HG03558 (cell line): ENCODE data around the gene NCAPD3.
"Not testable (repeated sequence)": the region's sequence is repeated elsewhere in the genome, so short reads cannot be mapped to it uniquely, and the experiment has no call there.

Experiments used
- ATAC-seq: cut with Tn5 transposase; IDR thresholded peaks from one replicate; pipeline ENCODE4 v1.9.1; 2021; ENCODE audit warnings: moderate number of reproducible peaks; ENCODE audit not compliant: unreplicated experiment; ENCODE audit errors: extremely low read depth

NCAPD3 gene

GRCh38 chr11:134226806-134227325, 3.1 kb upstream of the NCAPD3 start:
- no peak for ATAC-seq

GRCh38 chr11:134224710-134225664, 1.2 kb upstream of the NCAPD3 start:
- no peak for ATAC-seq

GRCh38 chr11:134223121-134223520, 646 bp downstream of the NCAPD3 start:
- no peak for ATAC-seq

- no peak for ATAC-seq
Observed at GRCh38 chr11:134216816-134217215, 7.0 kb downstream of the NCAPD3 start.

- ATAC-seq, result no peak
Observed at GRCh38 chr11:134215836-134216235, 7.9 kb downstream of the NCAPD3 start.

- ATAC-seq, result no peak
Observed at GRCh38 chr11:134207538-134208239, 16.1 kb downstream of the NCAPD3 start.

- no peak for ATAC-seq
Observed at GRCh38 chr11:134206185-134206584, 17.6 kb downstream of the NCAPD3 start.

GRCh38 chr11:134205729-134206128, 18.0 kb downstream of the NCAPD3 start:
- no peak for ATAC-seq

- ATAC-seq, result no peak
Observed at GRCh38 chr11:134202661-134203060, 21.1 kb downstream of the NCAPD3 start.

GRCh38 chr11:134200688-134201087, 23.1 kb downstream of the NCAPD3 start:
- no peak for ATAC-seq

- ATAC-seq, result no peak
Observed at GRCh38 chr11:134199531-134199930, 24.2 kb downstream of the NCAPD3 start.

GRCh38 chr11:134196756-134197155, 27.0 kb downstream of the NCAPD3 start:
- no peak for ATAC-seq

GRCh38 chr11:134188092-134188491, 35.7 kb downstream of the NCAPD3 start:
- not testable (repeated sequence) for ATAC-seq

- no peak for ATAC-seq
Observed at GRCh38 chr11:134181707-134182106, 42.1 kb downstream of the NCAPD3 start.

GRCh38 chr11:134178032-134178674, 45.6 kb downstream of the NCAPD3 start:
- no peak for ATAC-seq

- no peak for ATAC-seq
Observed at GRCh38 chr11:134176284-134176683, 47.5 kb downstream of the NCAPD3 start.

- no peak for ATAC-seq
Observed at GRCh38 chr11:134173296-134173695, 50.5 kb downstream of the NCAPD3 start.

GRCh38 chr11:134171951-134172350, 51.8 kb downstream of the NCAPD3 start:
- no peak for ATAC-seq

GRCh38 chr11:134170919-134171281, 52.9 kb downstream of the NCAPD3 start:
- ATAC-seq, result no peak

GRCh38 chr11:134170177-134170918, 53.4 kb downstream of the NCAPD3 start:
- ATAC-seq, result no peak
